NCI-H2081 treated with DMSO at 0.1 percent for 48 hours (cell line): ENCODE data around the gene PLEKHA6.

Source experiments
- DNase-seq: peaks from one replicate; lab custom pipeline; 2025; lab: John Stamatoyannopoulos, UW

Gene PLEKHA6

GRCh38 chr1:204213668-204214662 is 145.8 kb downstream of the PLEKHA6 start, which contains the start of gene GOLT1A:
TSS of gene GOLT1A (minus strand) at chr1:204213988. CDS start at chr1:204213906, 82 bp downstream.
- DNase-seq, result no peak

- no peak for DNase-seq
Measured at GRCh38 chr1:204212715-204213114, 147.0 kb downstream of the PLEKHA6 start.

GRCh38 chr1:204211046-204211445 is 148.7 kb downstream of the PLEKHA6 start:
- DNase-seq, result no peak

GRCh38 chr1:204207136-204207616 is 152.6 kb downstream of the PLEKHA6 start:
- no peak for DNase-seq

- no peak for DNase-seq
Measured at GRCh38 chr1:204206121-204206520, 153.6 kb downstream of the PLEKHA6 start.

- no peak for DNase-seq
Measured at GRCh38 chr1:204205486-204205885, 154.2 kb downstream of the PLEKHA6 start.

- no peak for DNase-seq
Measured at GRCh38 chr1:204204944-204205343, 154.8 kb downstream of the PLEKHA6 start.

GRCh38 chr1:204203206-204203767 is 156.4 kb downstream of the PLEKHA6 start:
- DNase-seq, result no peak

GRCh38 chr1:204202481-204202880 is 157.2 kb downstream of the PLEKHA6 start:
- DNase-seq, result no peak

- no peak for DNase-seq
Measured at GRCh38 chr1:204201348-204202040, 158.2 kb downstream of the PLEKHA6 start.

- DNase-seq, result no peak
Measured at GRCh38 chr1:204199579-204199978, 160.2 kb downstream of the PLEKHA6 start.

- no peak for DNase-seq
Measured at GRCh38 chr1:204198348-204199340, 161.1 kb downstream of the PLEKHA6 start.

GRCh38 chr1:204197068-204197467 is 162.7 kb downstream of the PLEKHA6 start:
- no peak for DNase-seq

- DNase-seq, result no peak
Measured at GRCh38 chr1:204196068-204196795, 163.5 kb downstream of the PLEKHA6 start, which contains the start of gene KISS1. TSS of gene KISS1 (minus strand) at chr1:204196491. CDS start at chr1:204192876, 3,615 bp downstream.

- DNase-seq, result no peak
Measured at GRCh38 chr1:204194771-204195170, 165.0 kb downstream of the PLEKHA6 start.

- no peak for DNase-seq
Measured at GRCh38 chr1:204194080-204194479, 165.6 kb downstream of the PLEKHA6 start.

- no peak for DNase-seq
Measured at GRCh38 chr1:204192589-204193352, 167.0 kb downstream of the PLEKHA6 start.

- no peak for DNase-seq
Measured at GRCh38 chr1:204192046-204192445, 167.7 kb downstream of the PLEKHA6 start.

GRCh38 chr1:204191456-204191855 is 168.3 kb downstream of the PLEKHA6 start:
- no peak for DNase-seq
